A549 (cell line): ENCODE results near the gene CFAP68. TPM values are rescaled to one million over a fixed set of nuclear protein-coding genes. Genes with fewer than 3 reads are reported as not detected.

Experiments used
- ATAC-seq, 2 experiments: fragments of 200-7000 bp in 1 of 2; fragments of >200 bp in 1 of 2; cut with Nextera tagmentation in 1 of 2; cut with Tn5 transposase in 1 of 2; 3 replicates each; pipeline versions ENCODE4 v1.8.0 to v1.9.1; 2018 to 2020; ENCODE audit warnings: mild to moderate bottlenecking in 1 of 2, moderate library complexity in 1 of 2
- CTCF ChIA-PET: fragments of 300-600 bp; sonication (Branson Sonifier 250); formaldehyde crosslinking; extraction: SDS; loops from one replicate; lab custom pipeline; 2021; ENCODE audit warnings: antibody characterized with exemption, inconsistent platforms; lab: Yijun Ruan, JAX
- POLR2A ChIA-PET: fragments of 350-600 bp; formaldehyde crosslinking; extraction: SDS; loops from one replicate; lab custom pipeline; 2021; ENCODE audit warnings: antibody characterized with exemption, inconsistent platforms; lab: Yijun Ruan, JAX
- DNase-seq, 2 experiments: peaks; one replicate each; pipeline versions ENCODE4 v3.0.0 to v3.0.0-alpha.2; 2011 to 2016; ENCODE audit warnings: low read depth in 1 of 2, low spot score in 1 of 2
- FAIRE-seq: peaks from 2 replicates; lab custom pipeline; 2011; peaks lifted over from hg19 to GRCh38; lab: Jason Lieb, UNC
- H3K27ac ChIP-seq, 2 experiments: fragments of >200 bp; sonication (Bioruptor Twin); formaldehyde crosslinking; 3 replicates each; pipeline ENCODE4 v1.5.1; 2016 to 2017
- H3K4me1 ChIP-seq: fragments of >200 bp; sonication (Bioruptor Twin); formaldehyde crosslinking; 3 replicates; pipeline ENCODE4 v1.6.1; 2016
- H3K4me2 ChIP-seq: fragments of >200 bp; sonication (Bioruptor Twin); formaldehyde crosslinking; 3 replicates; pipeline ENCODE4 v1.6.1; 2016
- H3K4me3 ChIP-seq: fragments of >200 bp; sonication (Bioruptor Twin); formaldehyde crosslinking; 3 replicates; pipeline ENCODE4 v1.5.1; 2016
- H3K9me3 ChIP-seq: fragments of >200 bp; sonication (Bioruptor Twin); formaldehyde crosslinking; 3 replicates; pipeline ENCODE4 v1.6.1; 2016
- BHLHE40 ChIP-seq: IDR thresholded peaks from 2 replicates; pipeline ENCODE4 v1.6.1; 2012; ENCODE audit warnings: low read depth, low read length, inconsistent platforms
- CBX8 ChIP-seq: fragments of 200-600 bp; sonication (generic); IDR thresholded peaks from 2 replicates; pipeline ENCODE4 v1.6.1; 2016
- EHMT2 ChIP-seq: fragments of 200-600 bp; sonication (generic); IDR thresholded peaks from 2 replicates; pipeline ENCODE4 v1.6.1; 2016; ENCODE audit warnings: antibody characterized with exemption, low read depth, mild to moderate bottlenecking, moderate library complexity
- ELK1 ChIP-seq: fragments of 150-350 bp; IDR thresholded peaks from 2 replicates; pipeline ENCODE4 v1.6.1; 2014; ENCODE audit warnings: low read depth, mild to moderate bottlenecking, low read length
- EP300 ChIP-seq, 2 experiments: fragments of >200 bp; sonication (Bioruptor Twin); formaldehyde crosslinking; IDR thresholded peaks; 2 replicates in 1 of 2; 3 replicates in 1 of 2; pipeline ENCODE4 v1.6.1; 2016 to 2017
- FOXS1 ChIP-seq: fragments of 250-450 bp; sonication (Bioruptor Pico); IDR thresholded peaks from 2 replicates; pipeline ENCODE4 v1.5.0; 2020; ENCODE audit warnings: mild to moderate bottlenecking, moderate library complexity
- GATA3 ChIP-seq: IDR thresholded peaks from 2 replicates; pipeline ENCODE4 v1.6.1; 2012; ENCODE audit warnings: borderline replicate concordance
- HOXA7 ChIP-seq: fragments of 250-450 bp; sonication (Bioruptor Pico); IDR thresholded peaks from 2 replicates; pipeline ENCODE4 v1.5.0; 2020; ENCODE audit warnings: mild to moderate bottlenecking, moderate library complexity
- KDM5A ChIP-seq: fragments of 200-600 bp; sonication (generic); IDR thresholded peaks from 2 replicates; pipeline ENCODE4 v1.6.1; 2016; ENCODE audit warnings: antibody characterized with exemption, mild to moderate bottlenecking
- MAZ ChIP-seq: fragments of 150-350 bp; IDR thresholded peaks from 2 replicates; pipeline ENCODE4 v1.6.1; 2014; ENCODE audit warnings: antibody characterized with exemption, low read depth, low read length, borderline replicate concordance
- NPAS2 ChIP-seq: fragments of 250-450 bp; sonication (Bioruptor Pico); IDR thresholded peaks from 2 replicates; pipeline ENCODE4 v1.8.0; 2022; ENCODE audit warnings: mild to moderate bottlenecking, moderate library complexity, borderline replicate concordance
- POLR2A ChIP-seq: IDR thresholded peaks from 2 replicates; pipeline ENCODE4 v1.6.1; 2012; ENCODE audit warnings: mild to moderate bottlenecking, low read length
- RAD21 ChIP-seq, 2 experiments: fragments of >200 bp in 1 of 2; sonication (Bioruptor Twin) in 1 of 2; formaldehyde crosslinking in 1 of 2; IDR thresholded peaks in 1 of 2; conservative IDR thresholded peaks in 1 of 2; 2 replicates in 1 of 2; 3 replicates in 1 of 2; pipeline ENCODE4 v1.6.1; 2012 to 2018; ENCODE audit warnings: inconsistent platforms in 1 of 2
- RCOR1 ChIP-seq: fragments of 150-350 bp; IDR thresholded peaks from 2 replicates; pipeline ENCODE4 v1.6.1; 2014; ENCODE audit warnings: antibody characterized with exemption, low read length, low read depth
- RNF2 ChIP-seq: fragments of 200-600 bp; sonication (generic); IDR thresholded peaks from 2 replicates; pipeline ENCODE4 v1.6.1; 2016; ENCODE audit warnings: low read depth, mild to moderate bottlenecking, antibody characterized with exemption, moderate library complexity, borderline replicate concordance
- SREBF2 ChIP-seq: fragments of 450-650 bp; IDR thresholded peaks from 2 replicates; pipeline ENCODE4 v1.6.1; 2014; ENCODE audit warnings: mild to moderate bottlenecking, moderate library complexity
- USF2 ChIP-seq: fragments of 450-650 bp; IDR thresholded peaks from 2 replicates; pipeline ENCODE4 v1.6.1; 2014; ENCODE audit warnings: antibody characterized with exemption
- ZC3H11A ChIP-seq: fragments of 450-650 bp; IDR thresholded peaks from 2 replicates; pipeline ENCODE4 v1.6.1; 2014; ENCODE audit warnings: antibody characterized with exemption, mild to moderate bottlenecking
- whole genome bisulfite sequencing: methylation state at CpG from one replicate; pipeline ENCODE4 v1.1.6; 2017; ENCODE audit errors: missing lambda C conversion rate; 5-methylcytosine and 5-hydroxymethylcytosine counted together
- polyA plus RNA-seq, 4 experiments: library from polyadenylated mRNA; depleted of rRNA in 3 of 4; stranded (reverse); fragments of >200 nt; fragmentation: RNase III in 1 of 4; extraction: RNeasy Plus Mini Kit Qiagen cat#74134 plus additional on column Dnase treatment in 1 of 4; gene quantifications; 2 replicates in 3 of 4; 3 replicates in 1 of 4; pipeline ENCODE4 v1.2.3, GENCODE V29; 2011 to 2017
- TF ChIP-seq, protein P1 (sequence below): IDR thresholded peaks from 2 replicates; pipeline ENCODE4 v1.6.1; 2012

CFAP68 gene
- polyA plus RNA-seq, 2 of the 4 experiments (the other 2 are of a cell fraction), result 36.3 to 59.7 TPM

DNA sequence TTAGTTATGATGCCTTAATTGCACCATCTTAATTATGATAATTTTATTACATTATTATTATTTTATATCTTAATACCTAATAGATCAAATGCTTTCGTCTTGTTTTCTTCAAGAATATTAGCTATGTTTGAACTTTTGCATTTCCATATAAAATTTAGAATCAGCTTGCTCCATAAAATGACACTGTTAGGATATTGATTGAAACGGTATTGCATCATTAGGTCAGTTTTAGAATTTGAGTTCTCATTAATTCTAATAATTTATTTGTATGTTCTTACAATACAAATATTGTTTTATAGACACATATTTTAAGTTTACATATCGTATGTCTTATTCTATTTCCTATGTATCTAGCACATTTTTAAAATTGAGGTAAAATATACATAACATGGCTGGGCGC, 6.7 kb downstream of the CFAP68 start:
- CTCF ChIA-PET, result interaction anchor here (1.5 kb wide), 1 partner anchor 46 kb away, joined by 6 read pairs; no protein-coding TSS in a partner anchor
- no peak overlapping the region for H3K27ac ChIP-seq
- H3K4me3 ChIP-seq, result no peak overlapping the region
- H3K4me2 ChIP-seq, result no peak overlapping the region
- no peak for FAIRE-seq
- no peaks in the 10 kb centered on the region for H3K4me1 ChIP-seq
- no peak for DNase-seq
- no peak for TF ChIP-seq FOXS1 (CRISPR knock-in tag)
- WGBS, result 79% methylated on average over 4 of the region's 4 CpGs
- H3K9me3 ChIP-seq, result no peaks in the 10 kb centered on the region
- ATAC-seq, result no peak
- POLR2A ChIA-PET, result interaction anchor here (0.5 kb wide), 1 partner anchor 234 kb away, joined by 3 read pairs; no protein-coding TSS in a partner anchor

GRCh38 chr11:111886844-111887243, 7.5 kb downstream of the CFAP68 start:
- Histone ChIP-seq H3K9me3 (peaks cover 1% of the 10 kb centered on the region; the same call in 1 of the 3 replicates), H3K4me2 (no peak overlapping the region), H3K4me1 (no peaks in the 10 kb centered on the region), H3K27ac (no peak overlapping the region)
- POLR2A ChIA-PET, result interaction anchor here (0.5 kb wide), 1 partner anchor 234 kb away, joined by 3 read pairs; no protein-coding TSS in a partner anchor
- ATAC-seq, result no peak
- TF ChIP-seq USF2, result no peak
- no peak for TF ChIP-seq MAZ
- TF ChIP-seq SREBF2, result no peak
- no peak for TF ChIP-seq NPAS2
- no peak for TF ChIP-seq ZC3H11A
- TF ChIP-seq KDM5A, result no peak
- no peak for TF ChIP-seq HOXA7 (CRISPR knock-in tag)
- no peak for TF ChIP-seq RCOR1
- TF ChIP-seq RAD21 (conservative IDR thresholded peaks at IDR 0.05 in 1 of 2, IDR thresholded peaks at IDR 0.05 in 1 of 2), result no peak
- no peak for TF ChIP-seq EHMT2
- no peak for TF ChIP-seq FOXS1 (CRISPR knock-in tag)
- no peak for TF ChIP-seq BHLHE40
- no peak for TF ChIP-seq ELK1
- no peak for TF ChIP-seq RNF2
- TF ChIP-seq, protein P1, sequence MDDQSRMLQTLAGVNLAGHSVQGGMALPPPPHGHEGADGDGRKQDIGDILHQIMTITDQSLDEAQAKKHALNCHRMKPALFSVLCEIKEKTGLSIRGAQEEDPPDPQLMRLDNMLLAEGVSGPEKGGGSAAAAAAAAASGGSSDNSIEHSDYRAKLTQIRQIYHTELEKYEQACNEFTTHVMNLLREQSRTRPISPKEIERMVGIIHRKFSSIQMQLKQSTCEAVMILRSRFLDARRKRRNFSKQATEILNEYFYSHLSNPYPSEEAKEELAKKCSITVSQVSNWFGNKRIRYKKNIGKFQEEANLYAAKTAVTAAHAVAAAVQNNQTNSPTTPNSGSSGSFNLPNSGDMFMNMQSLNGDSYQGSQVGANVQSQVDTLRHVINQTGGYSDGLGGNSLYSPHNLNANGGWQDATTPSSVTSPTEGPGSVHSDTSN, result no peak
- TF ChIP-seq, all 56 proteins: peak for 0
- CTCF ChIA-PET, result interaction anchor here (1.5 kb wide), 1 partner anchor 45 kb away, joined by 6 read pairs; no protein-coding TSS in a partner anchor
- DNase-seq (no peak), FAIRE-seq (no peak)
- no peak overlapping the region for H3K4me3 ChIP-seq
- WGBS, result 62% methylated on average over 2 of the region's 2 CpGs

GRCh38 chr11:111905411-111905810, 26.1 kb downstream of the CFAP68 start:
- Histone ChIP-seq H3K4me2 (no peak overlapping the region), H3K4me1 (no peaks in the 10 kb centered on the region), H3K27ac (no peak overlapping the region), H3K4me3 (no peak overlapping the region), H3K9me3 (no peaks in the 10 kb centered on the region)
- FAIRE-seq (no peak), ATAC-seq (no peak), DNase-seq (no peak)
- 5% methylated on average over 2 of the region's 2 CpGs for WGBS
- CTCF ChIA-PET, result no interaction called here
- POLR2A ChIA-PET, result no interaction called here
- no peak for TF ChIP-seq POLR2A

DNA sequence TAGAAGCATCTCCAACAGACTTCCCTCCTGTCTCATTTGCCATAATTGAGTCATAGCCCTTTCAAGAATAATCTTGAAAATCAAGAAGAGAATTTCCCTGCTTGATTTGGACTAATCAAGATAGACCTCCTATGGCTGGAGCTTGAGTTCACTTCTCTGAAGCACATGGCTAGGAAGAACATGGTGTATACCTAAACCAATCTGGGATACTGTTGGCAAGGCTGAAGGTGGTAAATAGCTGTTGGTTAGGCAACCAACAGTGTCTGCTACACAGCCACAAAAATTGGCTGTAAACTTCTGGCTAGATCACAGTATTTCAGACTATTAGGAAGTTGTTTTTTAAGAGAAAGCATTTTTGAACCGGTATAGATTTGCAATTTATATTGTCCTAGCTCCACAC, 27.3 kb downstream of the CFAP68 start:
- H3K27ac ChIP-seq, result no peak overlapping the region
- ATAC-seq (no peak), DNase-seq (no peak), FAIRE-seq (no peak)
- POLR2A ChIA-PET, result no interaction called here
- no peak overlapping the region for H3K4me2 ChIP-seq
- peaks cover 6% of the 10 kb centered on the region; the same call in 2 of the 3 replicates for H3K4me1 ChIP-seq
- CTCF ChIA-PET, result interaction anchor here (1.6 kb wide), 1 partner anchor 36 kb away, joined by 5 read pairs; the partner anchor contains the start of gene ALG9
- no peak overlapping the region for H3K4me3 ChIP-seq
- 40% methylated on average over 1 of the region's 1 CpG for WGBS
- H3K9me3 ChIP-seq, result no peaks in the 10 kb centered on the region
- TF ChIP-seq CBX8 (no peak), GATA3 (no peak), EP300 (IDR thresholded peaks at IDR 0.05) (no peak)
